Fibroblast of skin of right quadriceps (primary cell): ENCODE data around the gene VCL.
"Not testable (repeated sequence)": the region's sequence is repeated elsewhere in the genome, so short reads cannot be mapped to it uniquely, and the experiment has no call there.

Experiments
- DNase-seq: peaks from one replicate; pipeline ENCODE4 v3.0.0-alpha.2; 2013

The VCL gene

GRCh38 chr10:74044419-74044818 lies 46.5 kb downstream of the VCL start:
- no peak for DNase-seq

GRCh38 chr10:74047304-74047703 lies 49.4 kb downstream of the VCL start:
- peak; percentile 95 for DNase-seq

- peak; percentile 59 for DNase-seq
Observed at GRCh38 chr10:74047871-74048270, 50.0 kb downstream of the VCL start.

- DNase-seq: no peak
Observed at GRCh38 chr10:74048433-74048832, 50.5 kb downstream of the VCL start.

GRCh38 chr10:74049955-74050354 lies 52.0 kb downstream of the VCL start:
- no peak for DNase-seq

GRCh38 chr10:74050653-74051052 lies 52.7 kb downstream of the VCL start:
- DNase-seq: no peak

- DNase-seq: no peak
Observed at GRCh38 chr10:74051736-74052342, 53.9 kb downstream of the VCL start.

GRCh38 chr10:74052994-74053393 lies 55.1 kb downstream of the VCL start:
- no peak for DNase-seq

- no peak for DNase-seq
Observed at GRCh38 chr10:74055383-74056049, 57.6 kb downstream of the VCL start.

GRCh38 chr10:74056050-74056818 lies 58.3 kb downstream of the VCL start:
- DNase-seq: peak; percentile 81

- DNase-seq: no peak
Observed at GRCh38 chr10:74058071-74058470, 60.2 kb downstream of the VCL start.

GRCh38 chr10:74058658-74059057 lies 60.7 kb downstream of the VCL start:
- peak; percentile 40 for DNase-seq

GRCh38 chr10:74061104-74061503 lies 63.2 kb downstream of the VCL start:
- DNase-seq: peak; percentile 42

GRCh38 chr10:74061978-74062377 lies 64.1 kb downstream of the VCL start:
- not testable (repeated sequence) for DNase-seq

- DNase-seq: peak; percentile 62
Observed at GRCh38 chr10:74063256-74063655, 65.3 kb downstream of the VCL start.

- peak; percentile 60 for DNase-seq
Observed at GRCh38 chr10:74067373-74068352, 69.7 kb downstream of the VCL start.

- peak; percentile 81 for DNase-seq
Observed at GRCh38 chr10:74071157-74071556, 73.2 kb downstream of the VCL start.

- DNase-seq: no peak
Observed at GRCh38 chr10:74072503-74072902, 74.6 kb downstream of the VCL start.

GRCh38 chr10:74075906-74076305 lies 78.0 kb downstream of the VCL start:
- no peak for DNase-seq

- DNase-seq: no peak
Observed at GRCh38 chr10:74076961-74077360, 79.0 kb downstream of the VCL start.

- no peak for DNase-seq
Observed at GRCh38 chr10:74077416-74077815, 79.5 kb downstream of the VCL start.

- DNase-seq: peak; percentile 89
Observed at GRCh38 chr10:74078037-74078436, 80.1 kb downstream of the VCL start.
